ENCODE data around the gene PCCA.
"Not testable (repeated sequence)": the region's sequence is repeated elsewhere in the genome, so short reads cannot be mapped to it uniquely, and the experiment has no call there.

The PCCA gene

DNA sequence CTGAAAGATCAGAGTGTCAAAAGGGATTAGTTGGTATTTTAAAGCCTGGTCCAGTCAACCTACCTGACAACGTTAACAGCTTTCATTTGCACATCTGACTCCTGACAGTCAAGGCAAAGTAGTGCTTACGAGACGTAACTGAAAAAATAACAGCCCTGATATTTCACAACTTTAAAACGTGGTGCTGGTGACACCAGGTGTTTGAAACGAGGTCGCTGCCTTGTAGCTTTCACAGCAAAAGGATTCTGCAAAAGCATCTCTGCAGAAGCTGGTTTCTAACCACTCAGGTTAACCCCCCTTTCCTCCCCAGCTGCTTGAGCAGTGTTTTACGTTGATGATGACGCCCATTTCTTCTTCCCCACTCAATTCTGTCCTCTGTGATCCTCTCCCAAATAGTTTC, 476.4 kb downstream of the PCCA start:
- DNase-seq = no peak

GRCh38 chr13:100566543-100566942, 477.6 kb downstream of the PCCA start:
- no peak for DNase-seq

DNA sequence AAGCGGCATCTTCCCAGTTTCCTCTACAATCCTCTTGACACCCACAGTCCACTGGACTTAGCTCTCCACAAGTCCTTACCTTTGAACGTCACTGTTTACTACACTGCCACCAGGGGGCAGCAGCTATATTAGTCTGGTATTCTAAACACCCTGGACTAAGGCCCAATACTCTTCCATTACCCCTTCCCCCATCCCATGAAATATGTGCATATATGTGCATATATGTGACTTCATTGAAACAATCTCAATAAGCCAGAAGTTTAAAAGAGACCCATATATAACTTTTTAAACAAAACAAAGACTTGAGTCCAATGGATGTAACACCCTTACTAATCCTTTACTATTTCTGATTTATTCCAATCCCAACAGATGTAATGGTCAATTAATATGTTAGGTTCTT, 484.2 kb downstream of the PCCA start:
- DNase-seq = peak in 37 of 58 donors; percentile 3 to 74 (median 35)

DNA sequence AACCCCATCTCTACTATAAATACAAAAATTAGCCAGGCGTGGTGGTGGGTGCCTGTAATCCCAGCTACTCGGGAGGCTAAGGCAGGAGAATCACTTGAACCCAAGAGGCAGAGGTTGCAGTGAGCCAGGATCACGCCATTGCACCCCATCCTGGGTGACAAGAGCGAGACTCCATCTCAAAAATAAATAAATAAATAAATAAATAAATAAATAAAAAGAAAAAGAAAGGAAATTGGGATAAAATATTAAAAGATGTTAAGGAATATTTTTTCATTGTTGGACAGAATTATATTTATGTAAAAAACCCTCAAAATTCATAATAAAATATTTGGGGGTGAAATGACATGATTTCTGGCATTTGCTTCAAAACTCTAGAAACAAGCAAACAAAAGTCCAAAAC, 488.3 kb downstream of the PCCA start:
- not testable (repeated sequence) for DNase-seq
